Measurements from ENCODE around the gene SDCBP2. TPM values are rescaled to one million over a fixed set of nuclear protein-coding genes. Genes with fewer than 3 reads are reported as not detected.

The SDCBP2 gene
- total RNA-seq, 4 donors from 2014 or later: 29.7 to 361 (median 306) TPM

GRCh38 chr20:1360094-1360846 is 31.3 kb upstream of the SDCBP2 start:
- no peak for TF ChIP-seq POLR2A (IDR thresholded peaks at IDR 0.05)
- TF ChIP-seq CTCF (IDR thresholded peaks at IDR 0.05): no peak
- Histone ChIP-seq H3K4me1 (peaks cover 0 to 11% (median 0%) of the 10 kb centered on the region in 4 donors), H3K27me3 (no peaks in the 10 kb centered on the region), H3K9me3 (no peaks in the 10 kb centered on the region), H3K27ac (no peak overlapping the region), H3K4me3 (no peak overlapping the region), H3K36me3 (peaks cover 0 to 5% (median 0%) of the 10 kb centered on the region in 3 donors)
- no peak for DNase-seq

- no peak for DNase-seq
- Histone ChIP-seq H3K4me1 (no peaks in the 10 kb centered on the region), H3K9me3 (no peaks in the 10 kb centered on the region), H3K27ac (no peak overlapping the region), H3K27me3 (no peaks in the 10 kb centered on the region), H3K4me3 (no peak overlapping the region), H3K36me3 (peaks cover 0 to 12% (median 0%) of the 10 kb centered on the region in 3 donors)
- TF ChIP-seq POLR2A (IDR thresholded peaks at IDR 0.05) (no peak), CTCF (IDR thresholded peaks at IDR 0.05) (no peak)
These were observed 29.2 kb upstream of the SDCBP2 start for GRCh38 chr20:1357921-1358671.

GRCh38 chr20:1353956-1354355 is 25.0 kb upstream of the SDCBP2 start:
- Histone ChIP-seq H3K27me3 (no peaks in the 10 kb centered on the region), H3K27ac (no peak overlapping the region), H3K36me3 (peaks cover 0 to 8% (median 0%) of the 10 kb centered on the region in 3 donors), H3K4me3 (no peak overlapping the region), H3K4me1 (no peaks in the 10 kb centered on the region), H3K9me3 (no peaks in the 10 kb centered on the region)
- DNase-seq: no peak
- no peak for TF ChIP-seq CTCF (IDR thresholded peaks at IDR 0.05)
- TF ChIP-seq POLR2A (IDR thresholded peaks at IDR 0.05): no peak

- TF ChIP-seq POLR2A (IDR thresholded peaks at IDR 0.05): no peak
- TF ChIP-seq CTCF (IDR thresholded peaks at IDR 0.05): no peak
- H3K4me1 ChIP-seq: no peaks in the 10 kb centered on the region
- no peak for DNase-seq
- H3K36me3 ChIP-seq: no peaks in the 10 kb centered on the region
- H3K27ac ChIP-seq: no peak overlapping the region
- H3K9me3 ChIP-seq: no peaks in the 10 kb centered on the region
- H3K4me3 ChIP-seq: no peak overlapping the region
- no peaks in the 10 kb centered on the region for H3K27me3 ChIP-seq
These were observed 17.5 kb upstream of the SDCBP2 start for GRCh38 chr20:1346315-1346969.

GRCh38 chr20:1345756-1346093 is 16.8 kb upstream of the SDCBP2 start:
- no peaks in the 10 kb centered on the region for H3K4me1 ChIP-seq
- H3K36me3 ChIP-seq: no peaks in the 10 kb centered on the region
- TF ChIP-seq POLR2A (IDR thresholded peaks at IDR 0.05) (no peak), CTCF (IDR thresholded peaks at IDR 0.05) (no peak)

More at GRCh38 chr20:1345756-1346093, 16.8 kb upstream of the SDCBP2 start:
- H3K27ac ChIP-seq: no peak overlapping the region
- H3K9me3 ChIP-seq: no peaks in the 10 kb centered on the region
- DNase-seq: no peak
- no peak overlapping the region for H3K4me3 ChIP-seq
- no peaks in the 10 kb centered on the region for H3K27me3 ChIP-seq

All from Peyer's patch (tissue), 4 donors.